Stimulated activated CD8-positive, alpha-beta memory T cell treated with anti-CD3 and anti-CD28 coated beads, Interleukin-12 subunit alpha, Interleukin-12 subunit beta, amount 100 ng/mL, for 1 hour (primary cell): ENCODE results near the gene GNS.

Source experiments
- DNase-seq: peaks from one replicate; pipeline ENCODE4 v3.0.0-alpha.2; 2020; ENCODE audit warnings: low read depth

Gene GNS

DNA sequence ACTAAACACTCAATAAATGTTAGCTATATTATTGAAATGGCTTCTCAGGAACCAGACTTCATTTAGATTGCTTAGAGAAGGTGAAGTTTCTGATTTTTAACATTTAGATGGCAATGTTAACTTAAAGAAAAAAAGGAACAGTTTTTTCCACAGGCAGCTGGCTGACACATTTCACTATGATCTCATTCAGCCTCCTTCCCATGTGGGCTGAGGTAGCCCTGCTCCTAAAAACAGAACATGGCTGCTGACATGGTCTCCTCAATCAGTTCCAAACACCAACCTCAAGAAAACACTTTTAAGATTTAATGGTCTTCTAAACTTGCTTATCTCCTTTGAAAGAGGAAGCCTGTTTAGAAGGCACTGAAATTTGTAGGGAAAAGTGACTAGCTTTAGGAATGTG, 23.8 kb downstream of the GNS start:
- no peak for DNase-seq

DNA sequence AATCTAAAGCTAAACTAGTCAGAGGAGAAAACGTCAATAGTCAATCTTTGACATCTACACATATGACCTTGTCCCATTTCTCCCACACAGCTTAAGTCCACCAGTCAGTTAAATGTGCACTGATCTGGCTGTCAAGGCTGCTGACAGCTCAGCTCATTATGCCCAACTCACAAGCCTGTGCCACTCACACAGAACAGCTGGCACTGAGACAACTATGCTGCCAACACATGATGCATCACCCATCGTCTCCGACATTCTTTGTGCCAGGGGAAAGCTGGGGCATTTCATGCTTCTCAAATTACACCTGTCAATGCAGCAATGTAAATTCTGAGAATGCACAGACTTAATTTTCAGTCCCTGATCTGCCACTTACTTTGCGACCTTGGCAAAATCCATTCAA, 25.3 kb downstream of the GNS start:
- no peak for DNase-seq

DNA sequence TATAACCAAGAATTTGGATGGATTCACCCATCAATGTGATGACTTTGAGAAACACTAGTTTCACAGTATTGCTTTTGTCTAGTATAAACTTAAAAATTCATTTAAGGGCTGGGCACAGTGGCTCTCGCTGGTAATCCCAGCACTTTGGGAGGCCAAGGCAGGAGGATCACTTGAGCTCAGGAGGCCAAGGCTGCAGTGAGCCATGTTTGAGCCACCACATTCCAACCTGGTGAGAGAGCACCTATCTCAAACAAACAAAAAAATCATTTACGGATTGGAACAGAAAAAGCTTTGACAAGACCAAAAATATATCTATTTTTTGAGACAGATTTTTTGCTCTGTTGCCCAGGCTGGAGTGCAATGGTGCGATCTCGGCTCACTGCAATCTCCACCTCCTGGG, 27.5 kb downstream of the GNS start:
- DNase-seq = no peak

DNA sequence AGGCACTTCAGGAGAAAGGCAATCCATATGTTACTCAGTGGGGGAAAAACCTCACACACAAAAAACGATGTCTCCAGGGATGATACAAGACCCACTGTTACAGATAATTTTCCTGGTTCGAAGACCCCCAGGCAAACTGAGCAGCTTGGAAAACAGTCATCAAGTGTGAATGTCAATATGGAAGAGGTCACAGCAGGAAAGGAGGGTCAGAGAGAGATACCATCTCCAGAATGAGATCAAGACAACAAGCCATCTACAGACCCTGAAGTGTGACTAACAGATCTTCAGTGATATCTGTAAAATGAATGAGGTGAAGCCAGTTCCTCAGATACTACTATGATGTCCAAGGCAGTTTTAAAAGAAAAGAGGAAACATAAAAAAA, 28.6 kb downstream of the GNS start:
- DNase-seq = no peak

DNA sequence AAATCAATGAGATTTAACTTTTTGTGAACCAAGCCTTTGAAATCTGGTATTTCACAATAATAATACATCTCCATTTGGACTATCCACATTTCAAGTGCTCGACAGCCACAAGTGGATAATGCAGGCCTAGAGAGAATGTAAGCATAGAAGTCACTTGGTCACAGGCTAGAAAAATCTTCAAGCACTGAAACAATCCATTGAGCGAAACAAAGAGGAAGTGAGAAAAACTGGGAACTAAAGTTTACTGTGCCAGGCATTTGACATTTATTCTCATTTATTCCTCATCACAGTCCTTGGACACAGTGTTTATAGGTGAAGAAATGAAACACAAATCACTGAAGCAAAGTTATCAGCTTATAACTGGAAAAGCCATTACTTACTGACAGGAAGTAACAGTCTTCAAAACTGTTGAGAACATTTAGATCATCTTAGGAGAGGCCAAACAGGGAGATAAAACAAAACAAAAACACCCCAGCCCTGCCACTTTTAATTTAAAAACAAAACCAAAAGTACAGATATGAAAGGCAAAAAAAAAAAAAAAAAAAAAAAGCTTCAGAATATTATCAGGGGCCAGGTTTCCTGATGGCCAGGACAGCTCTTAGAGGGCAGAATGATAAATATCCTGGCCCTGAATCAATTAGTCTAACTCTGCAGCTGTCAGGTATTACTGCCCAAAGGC, 29.2 kb downstream of the GNS start:
- DNase-seq = no peak

DNA sequence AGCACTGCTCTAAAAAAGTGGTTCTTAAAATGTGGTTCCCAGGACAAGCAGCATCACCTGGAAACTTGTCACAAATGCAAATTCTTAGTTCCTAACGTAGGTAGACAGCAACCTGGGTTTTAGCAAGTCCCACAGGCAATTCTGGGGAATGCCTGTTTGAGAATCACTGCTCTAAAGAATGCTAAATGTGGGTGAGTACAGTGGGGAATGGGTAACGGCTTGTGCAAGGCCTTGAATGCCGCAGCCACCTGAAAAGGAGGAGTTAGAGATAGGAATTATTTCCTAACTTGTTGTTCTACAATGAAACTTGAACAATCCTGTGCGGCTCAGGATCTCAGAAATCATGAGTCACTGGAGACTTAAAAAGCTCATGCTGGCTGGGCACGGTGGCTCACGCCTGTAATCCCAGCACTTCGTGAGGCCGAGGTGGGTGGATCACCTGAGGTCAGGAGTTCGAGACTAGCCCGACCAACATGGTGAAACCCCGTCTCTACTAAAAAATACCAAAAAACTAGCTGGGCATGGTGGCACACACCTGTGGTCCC, 34.9 kb downstream of the GNS start:
- DNase-seq = no peak

DNA sequence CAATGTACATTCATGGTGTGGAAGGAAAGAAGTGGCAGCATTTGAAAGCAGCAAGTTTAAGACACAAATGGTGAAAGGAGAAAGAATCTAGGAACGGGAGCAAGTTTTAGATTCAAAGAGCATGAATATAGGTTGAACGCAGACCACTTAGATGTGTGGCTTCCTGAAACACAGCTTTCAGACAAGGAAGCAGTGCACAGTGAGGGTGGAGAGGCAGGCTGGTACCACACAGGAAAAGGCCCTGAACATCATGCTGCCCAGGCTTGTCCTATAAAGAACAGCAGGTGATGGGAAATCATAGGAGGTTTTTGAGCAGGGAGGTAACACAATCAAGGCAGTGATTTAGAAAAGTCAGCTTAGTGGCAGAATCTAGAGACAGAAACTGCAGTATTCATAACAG, 35.6 kb downstream of the GNS start:
- DNase-seq = no peak

DNA sequence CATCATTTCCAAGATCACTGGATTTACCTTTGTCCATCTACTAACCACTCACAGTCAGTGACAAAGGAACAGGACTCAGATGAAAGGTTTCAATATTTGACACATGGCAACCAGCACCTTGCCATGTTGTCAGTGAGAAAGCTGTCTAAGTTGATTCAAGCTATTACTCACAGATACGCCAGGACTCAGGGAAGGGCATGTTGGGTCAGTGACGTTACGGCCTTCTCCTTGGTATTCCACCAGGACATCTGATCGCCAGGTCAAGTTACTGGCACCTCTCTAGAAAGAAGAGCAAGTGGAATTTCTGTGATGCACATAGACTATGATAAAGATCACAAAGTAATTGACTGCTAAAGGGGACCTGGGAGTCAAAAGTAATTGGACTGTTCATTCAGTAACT, 36.4 kb downstream of the GNS start:
- no peak for DNase-seq

DNA sequence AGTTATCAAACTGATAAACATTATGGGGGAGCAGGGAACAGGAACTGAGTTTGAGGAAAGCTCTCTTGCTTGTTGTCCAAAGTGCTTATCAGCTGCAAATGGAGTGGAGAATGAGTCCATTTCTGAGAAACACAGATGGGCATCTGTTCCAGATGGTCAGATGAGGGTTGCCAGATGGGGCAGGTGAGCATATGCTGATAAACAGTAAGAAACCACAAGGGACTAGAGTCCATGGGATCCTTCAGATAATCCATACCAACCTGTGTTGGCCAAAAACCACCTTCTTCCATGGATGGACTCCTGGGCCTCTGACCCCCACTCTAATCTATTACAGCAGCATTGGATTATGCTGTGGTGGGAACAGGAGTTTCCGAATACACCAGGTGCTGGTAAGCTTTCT, 38.3 kb downstream of the GNS start:
- no peak for DNase-seq

DNA sequence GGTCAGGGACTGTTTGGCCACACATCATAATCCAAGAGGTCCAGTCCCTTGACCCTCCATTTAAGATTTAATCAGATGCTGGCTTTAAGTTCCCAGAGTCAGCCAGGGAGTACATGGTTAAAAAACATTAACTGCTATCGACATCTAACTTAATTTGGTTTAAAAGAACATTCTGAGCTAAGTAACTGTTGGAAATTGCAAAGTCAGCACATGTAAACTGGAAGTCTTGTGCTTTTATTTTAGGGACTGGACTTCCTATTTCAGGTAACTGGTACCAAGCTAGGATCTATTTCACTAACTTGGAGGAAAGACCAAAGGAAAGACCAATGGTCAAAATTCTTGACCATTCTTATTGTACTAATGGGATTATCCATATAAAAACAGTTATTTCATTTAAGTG, 40.6 kb downstream of the GNS start:
- no peak for DNase-seq

DNA sequence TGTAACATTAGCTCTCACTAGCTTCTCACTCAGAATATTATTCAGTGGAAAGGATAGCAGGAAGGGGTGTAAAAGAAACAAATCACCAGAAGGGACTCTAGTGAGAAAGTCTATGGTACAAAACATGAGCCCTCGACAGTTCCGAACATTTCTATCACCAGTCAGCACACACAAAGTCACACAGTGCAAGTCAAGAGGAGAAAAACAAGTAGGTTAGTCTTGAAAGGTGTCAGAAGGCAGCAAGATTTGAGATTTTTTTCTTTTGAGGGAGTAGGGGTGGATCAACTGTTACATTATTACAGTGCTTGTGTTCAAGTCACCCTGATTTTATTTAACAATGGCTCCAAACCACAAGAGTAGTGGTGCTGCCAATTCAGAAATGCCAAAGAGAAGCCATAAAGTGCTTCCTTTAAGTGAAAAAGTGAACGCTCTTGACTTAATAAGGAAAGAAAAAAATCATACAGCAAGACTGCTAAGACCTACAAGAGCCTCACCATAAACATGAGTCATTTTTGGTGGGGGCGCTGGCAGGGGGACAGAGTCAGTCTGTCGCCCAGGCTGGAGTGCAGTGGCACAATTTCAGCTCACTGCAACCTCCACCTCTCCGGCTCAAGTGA, 42.3 kb downstream of the GNS start:
- DNase-seq = no peak

DNA sequence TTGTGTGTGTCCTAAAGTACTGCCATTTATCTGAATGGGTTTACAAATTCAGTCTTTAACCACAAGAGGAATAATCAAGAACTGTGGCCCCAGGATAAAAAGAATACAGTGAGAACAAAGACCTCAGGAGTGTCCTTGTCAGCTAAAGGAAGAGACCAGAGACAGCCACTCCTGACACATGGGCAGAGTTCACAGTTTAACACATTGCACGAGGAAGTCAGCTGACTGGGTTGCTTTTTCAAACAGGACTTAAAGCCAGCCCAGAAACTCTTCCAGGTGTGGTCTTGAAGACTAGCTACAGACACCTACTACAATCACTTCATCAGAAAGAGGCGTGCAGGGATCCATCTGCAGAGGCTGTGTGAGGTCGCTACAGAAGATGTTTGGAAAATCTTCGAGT, 42.8 kb downstream of the GNS start:
- DNase-seq = no peak

DNA sequence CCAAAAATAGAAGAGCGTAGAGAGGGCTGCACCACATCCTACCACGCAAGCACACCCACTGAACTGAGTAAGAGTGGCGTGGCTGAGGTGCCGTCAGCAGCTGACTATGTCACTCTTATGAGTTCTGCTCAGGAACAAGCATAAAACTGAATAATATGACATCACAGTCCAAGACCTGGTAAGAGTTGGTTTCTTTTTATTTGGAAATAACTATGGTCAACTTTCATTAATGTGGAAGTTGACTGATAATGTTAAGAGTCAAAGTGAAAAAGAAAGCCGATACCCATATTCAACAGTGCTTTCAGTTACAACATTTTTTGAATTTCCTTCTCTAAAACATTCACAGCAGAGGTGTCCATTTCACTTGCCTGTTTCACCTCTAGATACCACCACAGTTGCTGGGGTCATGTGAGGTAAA, 44.6 kb downstream of the GNS start:
- DNase-seq = no peak

DNA sequence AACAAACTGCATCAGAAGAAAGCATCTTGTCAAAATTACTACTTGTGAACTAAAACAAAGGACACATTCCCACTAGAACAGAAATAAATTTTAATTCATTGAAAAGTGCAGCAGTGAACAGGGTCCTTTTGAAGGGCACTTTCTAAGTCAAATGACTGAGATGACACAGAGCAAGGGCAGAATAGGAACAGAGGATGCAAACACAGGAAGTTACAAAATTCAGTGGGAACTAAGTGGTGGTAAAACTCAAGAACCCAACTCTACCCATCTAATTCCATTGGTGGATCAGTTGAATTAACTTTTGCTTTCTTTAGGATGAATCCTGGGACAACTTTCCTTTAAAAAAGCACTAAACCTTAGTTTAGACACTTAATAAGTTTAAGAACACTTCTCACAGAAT, 45.8 kb downstream of the GNS start:
- DNase-seq = no peak

DNA sequence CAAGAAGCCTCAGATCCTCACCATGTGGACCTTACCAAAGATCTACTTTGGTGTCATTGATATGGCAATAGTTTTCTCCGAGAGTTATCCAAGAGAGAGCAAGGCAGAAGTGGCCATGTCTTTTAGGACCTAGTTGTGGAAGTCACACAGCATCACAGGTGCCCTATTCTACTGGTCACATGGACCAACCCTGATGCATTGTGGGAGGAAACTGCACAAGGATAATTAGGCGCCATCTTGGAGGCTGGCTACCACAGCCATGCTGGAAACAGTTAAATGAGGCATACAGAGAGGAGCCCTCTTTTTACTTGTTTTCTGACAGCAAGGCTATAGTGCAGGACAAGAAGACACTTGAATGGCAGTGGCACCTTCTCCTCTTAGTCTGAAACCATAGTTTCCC, 49.8 kb downstream of the GNS start:
- DNase-seq = no peak

DNA sequence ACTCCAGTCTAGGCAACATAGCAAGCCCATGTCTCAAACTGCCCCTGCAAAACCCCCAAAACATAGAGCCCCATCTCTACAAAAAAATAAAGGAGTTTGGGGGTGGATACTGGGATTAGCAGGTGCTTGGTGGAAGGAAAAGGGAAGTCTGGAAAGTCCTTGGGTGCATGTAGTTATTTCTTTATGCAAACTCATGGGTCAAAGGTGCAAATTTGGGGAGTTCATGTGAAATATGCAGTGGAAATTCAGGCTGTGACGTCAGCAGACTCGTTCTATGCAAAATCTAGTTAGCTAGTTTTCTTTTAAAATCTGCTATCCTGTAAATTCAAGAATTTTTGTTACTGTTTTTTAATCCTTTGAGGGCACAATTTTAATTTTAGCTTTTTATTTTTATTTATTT, 51.3 kb downstream of the GNS start:
- no peak for DNase-seq

DNA sequence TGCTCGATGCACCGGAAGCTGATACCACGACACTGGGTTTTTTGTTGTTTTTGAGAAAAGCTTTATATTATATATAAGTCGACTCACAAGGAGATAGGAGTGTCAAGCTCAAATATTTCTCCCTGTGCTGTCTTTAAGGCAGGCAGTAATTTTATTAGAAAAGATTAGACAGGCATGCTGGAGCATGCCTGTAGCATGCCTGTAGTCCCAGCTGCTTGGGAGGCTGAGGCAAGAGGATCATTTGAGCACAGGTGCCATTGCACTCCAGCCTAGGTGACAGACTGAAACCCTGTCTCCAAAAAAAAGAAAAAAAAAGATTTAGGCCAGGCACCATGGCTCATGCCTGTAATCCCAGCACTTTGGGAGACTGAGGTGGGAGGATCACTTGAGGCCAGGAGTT, 51.8 kb downstream of the GNS start:
- DNase-seq = no peak

DNA sequence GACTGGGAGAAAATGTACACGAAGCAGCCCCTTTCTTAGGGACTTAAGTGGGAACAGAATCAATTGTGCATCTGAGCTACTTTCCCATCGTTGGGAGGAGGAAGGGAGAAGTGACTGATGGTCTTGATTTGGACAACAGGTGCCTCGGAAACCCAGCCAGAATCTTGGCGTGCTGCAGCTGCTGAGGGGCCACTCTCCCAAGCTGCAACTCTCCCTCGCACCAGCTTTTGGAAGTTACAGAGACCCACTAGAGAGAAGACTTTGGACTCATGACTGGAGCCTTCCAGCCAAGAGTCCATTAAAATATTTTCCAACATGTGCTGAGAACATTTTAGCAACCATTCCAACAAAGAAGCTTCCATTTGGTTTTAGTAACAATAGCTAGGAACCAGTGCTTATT, 52.3 kb downstream of the GNS start:
- no peak for DNase-seq

DNA sequence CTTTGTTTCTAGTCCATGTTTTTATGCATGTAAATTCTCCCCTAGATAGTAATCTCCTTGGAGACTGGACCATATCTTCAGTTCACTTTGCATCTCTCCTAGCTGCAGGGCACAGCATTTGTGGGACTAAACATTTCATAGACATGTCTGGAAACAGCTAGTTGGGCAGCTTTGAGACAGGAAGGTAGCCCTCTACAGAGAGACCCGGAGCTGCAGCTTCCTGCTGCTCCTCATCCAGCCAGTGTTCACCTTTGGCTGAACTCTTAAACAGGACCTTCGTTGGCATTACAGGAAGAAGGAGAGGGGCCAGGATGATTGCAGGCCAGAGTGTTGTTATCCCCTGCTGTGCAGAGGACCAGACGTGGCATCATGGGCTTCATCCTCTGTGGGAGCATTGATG, 52.9 kb downstream of the GNS start:
- DNase-seq = no peak

DNA sequence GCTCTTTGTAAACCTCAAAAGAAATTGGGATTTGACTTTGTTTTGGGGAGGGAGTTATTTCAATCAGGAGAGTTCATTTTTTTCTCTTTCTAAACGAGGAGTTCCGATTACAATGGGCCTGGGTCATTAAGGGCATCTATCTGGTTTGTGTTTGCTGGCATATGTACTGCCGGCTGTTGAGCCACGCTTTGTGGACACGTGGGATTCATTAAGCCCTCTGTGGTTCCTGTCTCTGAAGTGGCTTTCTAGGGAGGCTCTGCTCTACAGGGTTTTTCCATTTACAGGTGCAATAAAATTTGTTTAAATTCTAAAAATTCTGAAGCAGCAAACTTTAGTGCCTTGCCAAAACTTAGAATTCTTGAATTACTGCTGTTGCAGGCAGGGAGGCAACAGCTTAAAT, 57.9 kb downstream of the GNS start:
- DNase-seq = no peak

DNA sequence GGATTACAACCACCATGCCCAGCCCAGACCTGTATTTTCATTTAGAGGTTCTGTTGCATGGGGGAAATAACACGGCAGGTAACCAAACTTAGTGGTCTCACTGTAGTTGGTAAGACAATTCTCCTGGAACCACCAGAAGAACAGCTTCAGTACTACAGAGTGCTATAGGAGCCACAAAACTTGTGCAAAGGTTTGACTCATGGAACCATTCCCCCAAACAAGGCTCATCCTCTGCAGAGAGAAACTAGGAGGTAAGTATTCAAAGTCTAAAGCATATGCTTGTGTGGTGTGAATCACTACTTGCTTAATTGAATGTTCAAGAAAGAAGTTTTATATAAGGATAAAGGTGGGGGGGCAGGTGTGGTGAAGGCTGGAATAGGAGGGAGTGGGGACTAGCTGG, 58.7 kb downstream of the GNS start:
- no peak for DNase-seq

DNA sequence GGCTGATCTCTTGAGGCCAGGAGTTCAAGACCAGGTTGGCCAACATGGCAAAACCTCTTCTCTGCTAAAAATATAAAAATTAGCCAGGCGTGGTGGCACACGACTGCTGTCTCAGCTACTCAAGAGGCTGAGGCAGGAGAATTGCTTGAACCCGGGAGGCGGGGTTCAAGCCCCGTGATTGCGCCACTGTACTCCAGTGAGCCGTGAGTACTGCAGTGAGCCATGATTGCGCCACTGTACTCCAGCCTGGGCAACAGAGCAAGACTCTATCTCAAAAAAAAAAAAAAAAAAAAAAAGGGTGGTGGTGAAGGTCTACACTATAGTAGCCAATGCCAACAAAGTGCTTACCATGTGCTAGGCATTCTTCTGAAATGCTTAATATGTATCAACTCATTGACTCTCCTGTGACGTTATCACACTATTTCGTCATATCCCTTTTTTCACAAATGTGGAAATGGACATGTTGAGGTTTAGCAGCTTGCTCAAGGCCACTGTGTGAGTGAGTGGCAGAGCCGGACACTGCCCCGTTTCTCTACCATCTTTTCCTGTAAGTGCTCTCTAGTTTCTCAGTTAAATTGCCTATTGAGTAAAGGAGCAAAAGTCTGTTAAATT, 59.6 kb downstream of the GNS start:
- no peak for DNase-seq

DNA sequence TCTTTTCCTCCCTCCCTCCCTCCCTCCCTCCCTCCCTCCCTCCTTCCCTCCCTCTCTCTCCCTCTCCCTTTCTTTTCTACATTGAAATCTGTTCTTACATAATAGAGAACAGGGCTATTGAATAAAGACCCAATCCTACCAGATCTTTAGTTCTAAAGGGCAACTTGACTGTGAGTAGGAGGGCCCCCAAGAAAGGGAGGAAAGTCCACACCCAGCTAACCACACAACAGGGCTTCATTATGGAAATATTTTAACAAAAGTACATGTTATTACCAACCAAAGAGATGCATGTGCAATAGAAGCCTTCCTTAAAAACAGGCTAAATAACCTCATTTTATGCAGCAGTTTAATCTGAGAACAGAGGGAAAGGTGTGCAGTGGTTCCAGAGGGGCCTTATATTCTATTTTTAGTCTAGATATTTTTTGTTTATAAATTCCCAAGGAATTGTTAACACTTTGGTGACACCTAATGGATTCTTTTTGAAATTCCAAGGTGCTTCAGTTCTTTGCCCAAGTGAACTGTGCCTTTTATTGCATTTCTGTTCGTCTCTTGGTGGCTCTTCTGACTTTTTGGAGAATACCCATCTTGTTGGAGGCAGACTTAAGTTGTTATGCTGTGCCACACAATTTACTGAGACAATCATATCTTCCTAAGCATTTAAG, 63.0 kb downstream of the GNS start:
- no peak for DNase-seq
